ENCODE results near the gene CCDC24. TPM values are rescaled to one million over a fixed set of nuclear protein-coding genes. Genes with fewer than 3 reads are reported as not detected.

CCDC24 gene
- total and polyA plus RNA-seq, 2 donors (not counting 3 experiments of a cell fraction or from before 2014, with no cell fraction given), result 2.2 to 3.1 TPM

GRCh38 chr1:43984855-43985254, 6.5 kb upstream of the CCDC24 start:
- dilution Hi-C loops (cut with MboI; ENCODE audit: extremely low pct_ligation_motif_present, low sequenced_read_pairs) (no loop called here), intact Hi-C loops (cut with micrococcal nuclease) (no loop called here)
- Histone ChIP-seq H3K9me1 (replicated peaks; ENCODE audit: control insufficient read depth, extremely low read depth, insufficient read depth, low read length) (no peaks in the 10 kb centered on the region), H3K27me3 (ENCODE audit: control insufficient read depth in 2 of 2, insufficient read depth in 2 of 2, low read length in 2 of 2) (no peaks in the 10 kb centered on the region), H4K20me1 (replicated peaks; ENCODE audit: control insufficient read depth, extremely low read depth, insufficient read depth, low read length) (no peaks in the 10 kb centered on the region), H2AFZ (ENCODE audit: low read depth, low read length) (no peak overlapping the region), H3K9me3 (replicated peaks; ENCODE audit: control insufficient read depth, insufficient read depth, low read length) (no peaks in the 10 kb centered on the region), H3K9ac (replicated peaks; ENCODE audit: extremely low read depth, insufficient read depth, low read length) (no peak overlapping the region), H3K4me3 (replicated peaks in 1 of 3; ENCODE audit: insufficient read depth in 1 of 3, low read depth in 1 of 3, low read length in 3 of 3) (no peak overlapping the region), H3K4me2 (ENCODE audit: insufficient read depth, low read length) (no peak overlapping the region), H3K79me2 (ENCODE audit: control insufficient read depth, insufficient read depth, low read length) (peaks cover 18% of the 10 kb centered on the region), H3K36me3 (ENCODE audit: control insufficient read depth in 2 of 2, extremely low read depth in 1 of 2, insufficient read depth in 2 of 2, low read length in 2 of 2) (peaks cover 0 to 10% of the 10 kb centered on the region in 2 experiments), H3K4me1 (ENCODE audit: control insufficient read depth, extremely low read depth, insufficient read depth, low read length) (peaks cover 8% of the 10 kb centered on the region), H3K27ac (ENCODE audit: insufficient read depth, low read depth, low read length) (no peak overlapping the region)
- TF ChIP-seq GATA2 (IDR thresholded peaks at IDR 0.05; ENCODE audit: insufficient read depth, insufficient read length, low read depth, low read length) (no peak), CTCF (IDR thresholded peaks at IDR 0.05; ENCODE audit: extremely low read depth in 1 of 2, insufficient read depth in 1 of 2, low read depth in 1 of 2, low read length in 2 of 2) (no peak), JUN (IDR thresholded peaks at IDR 0.05; ENCODE audit: borderline replicate concordance, insufficient read depth, insufficient read length, low read depth) (no peak), POLR2AphosphoS5 (IDR thresholded peaks at IDR 0.05; ENCODE audit: insufficient read depth, low read depth, low read length) (no peak), POLR2A (IDR thresholded peaks at IDR 0.05; ENCODE audit: low read depth, low read length) (no peak), MAX (IDR thresholded peaks at IDR 0.05; ENCODE audit: insufficient read depth, insufficient read length) (no peak), FOS (IDR thresholded peaks at IDR 0.05; ENCODE audit: borderline replicate concordance, insufficient read depth, low read length) (no peak), EZH2 (IDR thresholded peaks at IDR 0.05; ENCODE audit: borderline replicate concordance, low read depth, low read length, severe bottlenecking) (no peak), MYC (IDR thresholded peaks at IDR 0.05; ENCODE audit: low read depth, low read length) (no peak)
- BruUV-seq (replicated peaks), result no TSS peak
- FAIRE-seq, result no peak
- ChIA-PET POLR2A (no interaction called here), CTCF (no interaction called here)
- no peak for DNase-seq (ENCODE audit: low read depth, low spot score)

Data from endothelial cell of umbilical vein (primary cell).